PFSK-1 (cell line): ENCODE data around the gene KCNMA1.

Source experiments
- FOXP2 ChIP-seq: optimal IDR thresholded peaks from 2 replicates; pipeline ENCODE3; 2011; ENCODE audit warnings: borderline replicate concordance, control low read depth, inconsistent platforms; ENCODE audit not compliant: insufficient read depth; ENCODE audit errors: extremely low read length, extremely low read depth
- POLR2AphosphoS5 ChIP-seq: IDR thresholded peaks from 2 replicates; pipeline ENCODE4 v1.6.1; 2012; ENCODE audit warnings: low read depth, mild to moderate bottlenecking, control low read depth, low read length, moderate library complexity
- SIN3A ChIP-seq: IDR thresholded peaks from 2 replicates; pipeline ENCODE4 v1.6.1; 2012; ENCODE audit warnings: mild to moderate bottlenecking, low read length, moderate library complexity, borderline replicate concordance; ENCODE audit not compliant: insufficient read depth
- TAF1 ChIP-seq: IDR thresholded peaks from 2 replicates; pipeline ENCODE4 v1.6.1; 2012; ENCODE audit warnings: low read length, control low read depth, borderline replicate concordance; ENCODE audit not compliant: insufficient read depth
- TF ChIP-seq, protein P1 (sequence below), 2 experiments: IDR thresholded peaks; 2 replicates each; pipeline versions ENCODE4 v1.6.1 to v1.8.0; 2011 to 2012; ENCODE audit warnings: low read depth in 2 of 2, low read length in 2 of 2, control low read depth in 1 of 2, inconsistent platforms in 1 of 2, mild to moderate bottlenecking in 1 of 2, moderate library complexity in 1 of 2; ENCODE audit not compliant: insufficient read depth in 1 of 2

Gene KCNMA1

GRCh38 chr10:77082601-77083252 lies 554.9 kb downstream of the KCNMA1 start:
- TF ChIP-seq FOXP2: no peak
- TF ChIP-seq SIN3A: no peak
- TF ChIP-seq POLR2AphosphoS5: no peak
- TF ChIP-seq, protein P1, sequence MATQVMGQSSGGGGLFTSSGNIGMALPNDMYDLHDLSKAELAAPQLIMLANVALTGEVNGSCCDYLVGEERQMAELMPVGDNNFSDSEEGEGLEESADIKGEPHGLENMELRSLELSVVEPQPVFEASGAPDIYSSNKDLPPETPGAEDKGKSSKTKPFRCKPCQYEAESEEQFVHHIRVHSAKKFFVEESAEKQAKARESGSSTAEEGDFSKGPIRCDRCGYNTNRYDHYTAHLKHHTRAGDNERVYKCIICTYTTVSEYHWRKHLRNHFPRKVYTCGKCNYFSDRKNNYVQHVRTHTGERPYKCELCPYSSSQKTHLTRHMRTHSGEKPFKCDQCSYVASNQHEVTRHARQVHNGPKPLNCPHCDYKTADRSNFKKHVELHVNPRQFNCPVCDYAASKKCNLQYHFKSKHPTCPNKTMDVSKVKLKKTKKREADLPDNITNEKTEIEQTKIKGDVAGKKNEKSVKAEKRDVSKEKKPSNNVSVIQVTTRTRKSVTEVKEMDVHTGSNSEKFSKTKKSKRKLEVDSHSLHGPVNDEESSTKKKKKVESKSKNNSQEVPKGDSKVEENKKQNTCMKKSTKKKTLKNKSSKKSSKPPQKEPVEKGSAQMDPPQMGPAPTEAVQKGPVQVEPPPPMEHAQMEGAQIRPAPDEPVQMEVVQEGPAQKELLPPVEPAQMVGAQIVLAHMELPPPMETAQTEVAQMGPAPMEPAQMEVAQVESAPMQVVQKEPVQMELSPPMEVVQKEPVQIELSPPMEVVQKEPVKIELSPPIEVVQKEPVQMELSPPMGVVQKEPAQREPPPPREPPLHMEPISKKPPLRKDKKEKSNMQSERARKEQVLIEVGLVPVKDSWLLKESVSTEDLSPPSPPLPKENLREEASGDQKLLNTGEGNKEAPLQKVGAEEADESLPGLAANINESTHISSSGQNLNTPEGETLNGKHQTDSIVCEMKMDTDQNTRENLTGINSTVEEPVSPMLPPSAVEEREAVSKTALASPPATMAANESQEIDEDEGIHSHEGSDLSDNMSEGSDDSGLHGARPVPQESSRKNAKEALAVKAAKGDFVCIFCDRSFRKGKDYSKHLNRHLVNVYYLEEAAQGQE (IDR thresholded peaks at IDR 0.05; ENCODE audit: insufficient read depth in 1 of 2, low read depth in 2 of 2, low read length in 2 of 2): no peak
- no peak for TF ChIP-seq TAF1

DNA sequence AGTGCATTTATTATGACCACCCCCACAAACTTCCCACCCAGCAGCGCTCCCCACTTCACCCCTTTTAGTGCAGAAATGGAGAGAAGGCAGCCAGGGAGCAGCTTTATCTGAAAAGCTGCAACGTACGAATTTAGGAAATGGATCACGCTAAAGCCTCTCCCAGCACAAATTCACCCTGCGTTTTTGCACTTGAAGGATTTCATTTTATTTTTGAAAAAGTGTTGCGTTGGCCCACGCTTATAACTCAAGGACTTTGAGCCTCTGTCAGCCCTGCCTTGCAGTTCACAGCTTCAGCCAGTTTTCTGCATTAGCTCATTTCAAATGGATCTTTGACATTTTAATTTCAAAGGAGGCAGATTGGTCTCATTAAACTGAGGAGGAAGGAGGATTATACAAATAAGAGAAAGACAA lies 556.1 kb downstream of the KCNMA1 start:
- TF ChIP-seq FOXP2 (no peak), POLR2AphosphoS5 (no peak), SIN3A (no peak), TAF1 (no peak)
- TF ChIP-seq, protein P1 (IDR thresholded peaks at IDR 0.05; ENCODE audit: insufficient read depth in 1 of 2, low read depth in 2 of 2, low read length in 2 of 2): no peak

DNA sequence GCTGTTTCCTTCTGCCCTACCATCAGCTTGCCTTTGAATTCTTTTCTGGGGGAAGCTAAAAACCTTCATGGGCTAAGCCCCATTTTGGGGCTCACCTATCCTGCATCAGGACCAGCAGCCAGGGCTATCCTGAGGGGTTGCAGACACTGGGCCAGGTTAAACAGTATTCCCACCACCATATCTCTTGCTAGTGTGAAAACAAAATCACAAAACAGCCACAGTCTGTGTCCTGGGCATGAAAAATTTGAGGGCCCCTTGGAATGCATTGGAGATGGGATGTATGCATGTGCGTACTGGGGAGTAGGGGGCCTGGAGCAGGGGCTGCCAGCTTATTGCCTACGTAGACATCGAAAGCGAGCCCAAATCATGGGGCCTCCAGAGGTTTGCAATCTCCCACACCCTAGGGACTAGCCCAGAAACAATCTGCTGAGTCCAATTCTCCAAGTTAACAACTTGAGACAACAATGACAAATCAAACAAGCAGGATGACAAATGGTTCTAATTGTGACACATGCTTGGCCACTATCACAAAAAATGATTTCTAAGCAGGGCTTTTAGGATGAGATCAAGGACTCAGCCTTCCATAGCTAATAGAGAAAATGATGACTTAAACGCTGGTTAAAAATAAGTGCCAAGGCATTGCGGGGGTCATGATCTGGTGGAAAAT lies 557.1 kb downstream of the KCNMA1 start:
- TF ChIP-seq SIN3A: no peak
- TF ChIP-seq, protein P1 (IDR thresholded peaks at IDR 0.05; ENCODE audit: insufficient read depth in 1 of 2, low read depth in 2 of 2, low read length in 2 of 2): no peak
- TF ChIP-seq TAF1: no peak
- TF ChIP-seq FOXP2: no peak
- TF ChIP-seq POLR2AphosphoS5: no peak

- TF ChIP-seq, protein P1 (IDR thresholded peaks at IDR 0.05; ENCODE audit: insufficient read depth in 1 of 2, low read depth in 2 of 2, low read length in 2 of 2): no peak
- TF ChIP-seq POLR2AphosphoS5 (no peak), SIN3A (no peak), TAF1 (no peak), FOXP2 (no peak)
These were observed 557.9 kb downstream of the KCNMA1 start for GRCh38 chr10:77079592-77080300.
